IMR-90 (cell line): Measurements from ENCODE around the gene CD3E. TPM values are rescaled to one million over a fixed set of nuclear protein-coding genes. Genes with fewer than 3 reads are reported as not detected.

ENCODE experiments used
- ATAC-seq: fragments of 200-7000 bp; cut with Tn5 transposase; 2 replicates; pipeline ENCODE4 v1.9.1; 2020; ENCODE audit warnings: low read depth, mild to moderate bottlenecking, moderate library complexity
- BruUV-seq: library from RNA; stranded (reverse); fragments of 400-500 nt; replicated peaks from 2 replicates; lab custom pipeline; 2021; lab: Mats Ljungman, UMichigan
- CTCF ChIA-PET: fragments of 300-600 bp; formaldehyde crosslinking; extraction: SDS; loops from one replicate; lab custom pipeline; 2021; ENCODE audit warnings: antibody characterized with exemption; lab: Yijun Ruan, JAX
- POLR2A ChIA-PET: fragments of 300-600 bp; sonication (Branson Sonifier 250); formaldehyde crosslinking; loops from one replicate; lab custom pipeline; 2022; ENCODE audit warnings: antibody characterized with exemption; ENCODE audit not compliant: unreplicated experiment; lab: Charles Lee
- DNase-seq: peaks from one replicate; pipeline ENCODE4 v3.0.0; 2013
- H2AFZ ChIP-seq: replicated peaks from 2 replicates; pipeline ENCODE3; 2013; ENCODE audit warnings: low read length, mild to moderate bottlenecking; ENCODE audit not compliant: poor library complexity
- H2AK5ac ChIP-seq: 2 replicates; pipeline ENCODE4 v1.6.1; 2013; ENCODE audit warnings: low read depth, low read length, inconsistent platforms
- H2AK9ac ChIP-seq: replicated peaks from 2 replicates; pipeline ENCODE3; 2013; ENCODE audit warnings: mild to moderate bottlenecking, low read depth, low read length, moderate library complexity; ENCODE audit not compliant: poor library complexity
- H2BK120ac ChIP-seq: 2 replicates; pipeline ENCODE4 v1.6.1; 2013; ENCODE audit warnings: low read depth, low read length, inconsistent platforms
- H2BK15ac ChIP-seq: 3 replicates; pipeline ENCODE4 v1.6.1; 2013; ENCODE audit warnings: low read depth, low read length, inconsistent platforms
- H2BK20ac ChIP-seq: 2 replicates; pipeline ENCODE4 v1.6.1; 2013; ENCODE audit warnings: low read depth, mild to moderate bottlenecking, inconsistent platforms, low read length, moderate library complexity
- H2BK5ac ChIP-seq: 2 replicates; pipeline ENCODE4 v1.6.1; 2013; ENCODE audit warnings: mild to moderate bottlenecking, low read depth, low read length, inconsistent platforms; ENCODE audit not compliant: poor library complexity, severe bottlenecking
- H3K14ac ChIP-seq: replicated peaks from 2 replicates; pipeline ENCODE4 v1.6.1; 2013; ENCODE audit warnings: low read depth, low read length, inconsistent platforms
- H3K18ac ChIP-seq: 2 replicates; pipeline ENCODE4 v1.6.1; 2013; ENCODE audit warnings: low read depth, low read length, control low read depth
- H3K23ac ChIP-seq: 2 replicates; pipeline ENCODE4 v1.6.1; 2013; ENCODE audit warnings: low read depth, low read length, inconsistent platforms
- H3K27ac ChIP-seq: 2 replicates; pipeline ENCODE4 v1.5.1; 2013; ENCODE audit warnings: mild to moderate bottlenecking, control low read depth, low read length; ENCODE audit not compliant: insufficient read depth
- H3K27me3 ChIP-seq: 2 replicates; pipeline ENCODE4 v1.6.1; 2013; ENCODE audit warnings: low read length; ENCODE audit not compliant: control insufficient read depth, insufficient read depth
- H3K36me3 ChIP-seq: 2 replicates; pipeline ENCODE4 v1.6.1; 2013; ENCODE audit warnings: low read length, mixed read lengths; ENCODE audit not compliant: control insufficient read depth, insufficient read depth
- H3K4ac ChIP-seq: 2 replicates; pipeline ENCODE4 v1.6.1; 2013; ENCODE audit warnings: low read depth, low read length, inconsistent platforms
- H3K4me1 ChIP-seq: 2 replicates; pipeline ENCODE4 v1.6.1; 2013; ENCODE audit warnings: low read length, mixed read lengths; ENCODE audit not compliant: control insufficient read depth, insufficient read depth
- H3K4me2 ChIP-seq: 2 replicates; pipeline ENCODE4 v1.6.1; 2013; ENCODE audit warnings: low read depth, mild to moderate bottlenecking, control low read depth, low read length, moderate library complexity
- H3K4me3 ChIP-seq: 2 replicates; pipeline ENCODE4 v1.5.1; 2013; ENCODE audit warnings: low read depth, mild to moderate bottlenecking, control low read depth, low read length, moderate library complexity; ENCODE audit not compliant: insufficient read depth
- H3K56ac ChIP-seq: 2 replicates; pipeline ENCODE4 v1.6.1; 2013; ENCODE audit warnings: low read length, inconsistent platforms; ENCODE audit not compliant: insufficient read depth; ENCODE audit errors: extremely low read depth
- H3K79me1 ChIP-seq, 2 experiments: 2 replicates each; pipeline ENCODE4 v1.6.1; 2013; ENCODE audit warnings: low read length in 2 of 2, inconsistent platforms in 1 of 2, low read depth in 1 of 2
- H3K9ac ChIP-seq: 2 replicates; pipeline ENCODE4 v1.6.1; 2013; ENCODE audit warnings: low read depth, low read length, control low read depth
- H3K9me1 ChIP-seq: 2 replicates; pipeline ENCODE4 v1.6.1; 2013; ENCODE audit warnings: low read length, inconsistent platforms; ENCODE audit not compliant: insufficient read depth
- H3K9me3 ChIP-seq: 2 replicates; pipeline ENCODE4 v1.6.1; 2013; ENCODE audit warnings: low read length; ENCODE audit not compliant: control insufficient read depth, insufficient read depth
- H4K20me1 ChIP-seq: 2 replicates; pipeline ENCODE4 v1.6.1; 2013; ENCODE audit warnings: low read length, inconsistent platforms; ENCODE audit not compliant: insufficient read depth
- H4K5ac ChIP-seq: 2 replicates; pipeline ENCODE4 v1.6.1; 2013; ENCODE audit warnings: mild to moderate bottlenecking, low read depth, low read length, control low read depth
- H4K8ac ChIP-seq, 2 experiments: 2 replicates each; pipeline ENCODE4 v1.6.1; 2013; ENCODE audit warnings: low read depth in 2 of 2, low read length in 2 of 2, control low read depth in 1 of 2, inconsistent platforms in 1 of 2
- H4K91ac ChIP-seq: 2 replicates; pipeline ENCODE4 v1.6.1; 2013; ENCODE audit warnings: low read depth, low read length, inconsistent platforms; ENCODE audit not compliant: insufficient read depth
- BHLHE40 ChIP-seq: fragments of 150-350 bp; IDR thresholded peaks from 2 replicates; pipeline ENCODE4 v1.6.1; 2016; ENCODE audit warnings: mild to moderate bottlenecking, low read depth, low read length
- CHD1 ChIP-seq: IDR thresholded peaks from 2 replicates; pipeline ENCODE4 v1.6.1; 2012; ENCODE audit warnings: low read depth, low read length, improper control_type of control experiment
- ELK1 ChIP-seq: fragments of 150-350 bp; IDR thresholded peaks from 2 replicates; pipeline ENCODE4 v1.6.1; 2016; ENCODE audit warnings: low read depth, mild to moderate bottlenecking, low read length, moderate library complexity, borderline replicate concordance
- MAZ ChIP-seq: IDR thresholded peaks from 2 replicates; pipeline ENCODE4 v1.6.1; 2012; ENCODE audit warnings: low read depth, mild to moderate bottlenecking, low read length, improper control_type of control experiment, moderate library complexity, borderline replicate concordance
- RAD21 ChIP-seq: IDR thresholded peaks from 2 replicates; pipeline ENCODE4 v1.6.1; 2012; ENCODE audit warnings: low read length, improper control_type of control experiment
- RCOR1 ChIP-seq: IDR thresholded peaks from 2 replicates; pipeline ENCODE4 v1.6.1; 2012; ENCODE audit warnings: mild to moderate bottlenecking, low read length, improper control_type of control experiment; ENCODE audit not compliant: insufficient replicate concordance
- SMC3 ChIP-seq: fragments of 150-350 bp; IDR thresholded peaks from 2 replicates; pipeline ENCODE4 v1.6.1; 2016; ENCODE audit warnings: low read depth, mild to moderate bottlenecking, antibody characterized with exemption, low read length, moderate library complexity
- USF2 ChIP-seq: fragments of 150-350 bp; IDR thresholded peaks from 2 replicates; pipeline ENCODE4 v1.6.1; 2017; ENCODE audit warnings: mild to moderate bottlenecking, antibody characterized with exemption, low read length, low read depth
- WGBS, 2 experiments: methylation state at CpG; one replicate each; pipeline versions ENCODE4 v1.1.5 to v1.1.7; 2013; ENCODE audit warnings: missing lambda C conversion rate in 2 of 2; ENCODE audit not compliant: insufficient read length in 1 of 2; ENCODE audit errors: extremely low coverage in 2 of 2; 5-methylcytosine and 5-hydroxymethylcytosine counted together
- dilution Hi-C: fragments of 300-500 bp; cut with HindIII; formaldehyde crosslinking; loops from one replicate; pipeline ENCODE4 v1.14.3; 2018; ENCODE audit warnings: low sequenced_read_pairs; ENCODE audit not compliant: unreplicated experiment
- in situ Hi-C: fragments of 300-500 bp; cut with MboI; formaldehyde crosslinking; loops from 3 replicates; pipeline ENCODE4 v1.14.3; 2019; ENCODE audit warnings: low sequenced_read_pairs, inconsistent platforms, mixed read lengths
- intact Hi-C: fragments of 100-400 bp; cut with micrococcal nuclease; formaldehyde crosslinking; loops from 2 replicates; pipeline ENCODE4 v1.10.0; 2022
- polyA plus RNA-seq, 3 experiments: library from polyadenylated mRNA; depleted of rRNA; stranded (reverse); fragments of >200 nt; gene quantifications; 2 replicates each; pipeline ENCODE4 v1.2.3, GENCODE V29; 2012; ENCODE audit warnings: low replicate concordance in 1 of 3
- total RNA-seq: library from RNA; depleted of rRNA; stranded (reverse); fragments of >200 nt; gene quantifications from 2 replicates; pipeline ENCODE4 v1.2.3, GENCODE V29; 2012

Gene CD3E
- total and polyA plus RNA-seq, 2 of the 4 experiments (the other 2 are of a cell fraction) = not detected

DNA sequence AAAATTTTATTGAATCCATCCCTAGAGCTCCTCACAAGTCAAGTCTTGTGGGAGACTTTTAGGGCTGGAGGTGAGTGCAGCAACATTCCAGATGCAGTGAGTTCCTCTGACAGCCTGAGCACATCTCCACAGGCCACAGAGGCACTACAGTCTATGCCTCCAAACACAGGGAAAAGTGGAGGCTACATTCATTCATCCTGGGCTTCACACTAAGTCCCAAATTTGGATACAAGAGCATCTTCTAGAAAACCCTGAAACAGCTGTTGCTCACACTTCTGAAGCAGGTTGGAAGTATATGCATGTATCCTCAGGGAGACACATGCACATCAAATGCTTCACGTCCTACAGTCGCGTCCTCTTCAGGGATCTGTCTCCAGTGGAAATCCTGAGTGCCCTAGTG is 36.7 kb downstream of the CD3E start:
- WGBS, 2 experiments = no CpG with 5 or more reads among the region's 3 CpGs
- no peak overlapping the region for H3K4me2 ChIP-seq
- ATAC-seq = no peak

More for the DNA sequence above, 36.7 kb downstream of the CD3E start:
- CTCF ChIA-PET = interaction anchor here (0.6 kb wide), 1 partner anchor 143 kb away, joined by 3 read pairs; no protein-coding TSS in a partner anchor
- H3K4me3 ChIP-seq = no peak overlapping the region
- no peaks in the 10 kb centered on the region for H3K9me1 ChIP-seq
- no peak overlapping the region for H2AK9ac ChIP-seq
- H3K23ac ChIP-seq = no peak overlapping the region
- H2AFZ ChIP-seq = no peak overlapping the region
- in situ Hi-C loops = no loop called here
- no peaks in the 10 kb centered on the region for H3K36me3 ChIP-seq
- H3K4ac ChIP-seq = no peak overlapping the region
- no peak overlapping the region for H4K91ac ChIP-seq
- no peaks in the 10 kb centered on the region for H3K4me1 ChIP-seq
- H2BK5ac ChIP-seq = no peak overlapping the region
- H4K5ac ChIP-seq = no peak overlapping the region
- dilution Hi-C loops = no loop called here
- intact Hi-C loops = no loop called here
- no peak overlapping the region for H3K27ac ChIP-seq
- H2AK5ac ChIP-seq = no peak overlapping the region
- no peak overlapping the region for H3K14ac ChIP-seq
- POLR2A ChIA-PET = no interaction called here
- H3K56ac ChIP-seq = no peak overlapping the region
- H3K9ac ChIP-seq = no peak overlapping the region
- H3K18ac ChIP-seq = no peak overlapping the region
- H2BK120ac ChIP-seq = no peak overlapping the region
- no TSS peak for BruUV-seq
- peaks cover 15% of the 10 kb centered on the region for H3K27me3 ChIP-seq
- no peak overlapping the region for H4K8ac ChIP-seq
- DNase-seq = no peak
- no peak overlapping the region for H2BK20ac ChIP-seq
- no peaks in the 10 kb centered on the region for H4K20me1 ChIP-seq
- H3K9me3 ChIP-seq = no peaks in the 10 kb centered on the region
- no peak for TF ChIP-seq BHLHE40
- no peak for TF ChIP-seq RCOR1
- TF ChIP-seq RAD21 = no peak
- no peak for TF ChIP-seq USF2
- no peak for TF ChIP-seq MAZ
- no peak for TF ChIP-seq ELK1
- no peak for TF ChIP-seq CHD1
- no peak for TF ChIP-seq SMC3
- no peaks in the 10 kb centered on the region for H3K79me1 ChIP-seq
- H2BK15ac ChIP-seq = no peak overlapping the region
